Cardiac fibroblast (primary cell): ENCODE results near the gene CYB5A.
"Not testable (repeated sequence)": the region's sequence is repeated elsewhere in the genome, so short reads cannot be mapped to it uniquely, and the experiment has no call there.

Experiments
- DNase-seq, 2 donors: peaks; one replicate each; pipeline versions ENCODE4 v3.0.0 to v3.0.0-alpha.2; 2010; ENCODE audit warnings: low read depth in 2 of 2
- H3K4me3 ChIP-seq, 2 donors: replicated peaks in 1 of 2; 1 replicate in 1 of 2; 2 replicates in 1 of 2; pipeline ENCODE4 v1.5.1; 2011; ENCODE audit warnings: low read depth in 2 of 2, low read length in 2 of 2, mild to moderate bottlenecking in 2 of 2, moderate library complexity in 1 of 2
- CTCF ChIP-seq: IDR thresholded peaks from one replicate; pipeline ENCODE4 v1.5.1; 2011; ENCODE audit warnings: low read depth, mild to moderate bottlenecking, low read length, inconsistent platforms

The CYB5A gene

GRCh38 chr18:74288730-74289129 is 3.0 kb downstream of the CYB5A start:
- DNase-seq, result no peak
- no peak for TF ChIP-seq CTCF
- H3K4me3 ChIP-seq, result no peak overlapping the region

GRCh38 chr18:74288041-74288440 is 3.7 kb downstream of the CYB5A start:
- DNase-seq, result no peak
- no peak overlapping the region for H3K4me3 ChIP-seq
- TF ChIP-seq CTCF, result no peak

GRCh38 chr18:74286856-74287255 is 4.9 kb downstream of the CYB5A start:
- no peak for TF ChIP-seq CTCF
- DNase-seq, result no peak
- H3K4me3 ChIP-seq, result no peak overlapping the region

- no peak for TF ChIP-seq CTCF
- peak; percentile 45 to 57 for DNase-seq
- no peak overlapping the region for H3K4me3 ChIP-seq
Observed at GRCh38 chr18:74286106-74286855, 5.5 kb downstream of the CYB5A start.

GRCh38 chr18:74285583-74285982 is 6.2 kb downstream of the CYB5A start:
- H3K4me3 ChIP-seq, DNase-seq: not testable (repeated sequence)

- no peak for DNase-seq
- no peak for TF ChIP-seq CTCF
- H3K4me3 ChIP-seq, result no peak overlapping the region
Observed at GRCh38 chr18:74284980-74285355, 6.8 kb downstream of the CYB5A start.

GRCh38 chr18:74284191-74284979 is 7.4 kb downstream of the CYB5A start:
- H3K4me3 ChIP-seq, result no peak overlapping the region
- DNase-seq, result peak in 1 of 2 donors; percentile 76
- no peak for TF ChIP-seq CTCF
